ENCODE results near the gene GALK1. TPM values are rescaled to one million over a fixed set of nuclear protein-coding genes. Genes with fewer than 3 reads are reported as not detected.
"Not testable (repeated sequence)": the region's sequence is repeated elsewhere in the genome, so short reads cannot be mapped to it uniquely, and the experiment has no call there.

Gene GALK1
- total RNA-seq, 2 donors from 2014 or later, result 27.4 to 27.5 TPM

DNA sequence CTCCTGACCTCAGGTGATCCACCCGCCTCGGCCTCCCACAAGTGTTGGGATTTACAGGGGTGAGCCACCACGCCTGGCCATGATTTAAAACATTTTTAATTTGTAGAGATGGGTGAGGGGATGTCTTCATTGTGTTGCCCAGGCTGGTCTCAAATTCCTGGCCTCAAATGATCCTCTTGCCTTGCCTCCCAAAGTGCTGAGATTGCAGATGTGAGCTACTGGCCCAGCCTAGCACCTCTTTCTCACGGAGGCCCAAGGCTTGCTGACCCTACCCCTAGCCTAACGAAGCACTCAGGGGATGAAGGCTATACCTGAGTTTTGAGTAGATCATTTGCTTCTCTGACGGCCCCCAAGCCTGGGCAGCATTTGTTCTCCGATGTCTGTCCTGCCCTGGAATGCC is 46.2 kb upstream of the GALK1 start:
- Histone ChIP-seq H3K4me1 (peaks cover 5% of the 10 kb centered on the region), H3K36me3 (replicated peaks in 1 of 2; ENCODE audit: insufficient read depth in 1 of 2, low read depth in 2 of 2) (peaks cover 3 to 29% of the 10 kb centered on the region in 2 donors), H3K27me3 (no peaks in the 10 kb centered on the region), H3K4me3 (no peak overlapping the region), H3K27ac (no peak overlapping the region), H3K9me3 (no peaks in the 10 kb centered on the region)
- DNase-seq, result no peak
- TF ChIP-seq POLR2A (IDR thresholded peaks at IDR 0.05), result no peak
- TF ChIP-seq, protein P1, sequence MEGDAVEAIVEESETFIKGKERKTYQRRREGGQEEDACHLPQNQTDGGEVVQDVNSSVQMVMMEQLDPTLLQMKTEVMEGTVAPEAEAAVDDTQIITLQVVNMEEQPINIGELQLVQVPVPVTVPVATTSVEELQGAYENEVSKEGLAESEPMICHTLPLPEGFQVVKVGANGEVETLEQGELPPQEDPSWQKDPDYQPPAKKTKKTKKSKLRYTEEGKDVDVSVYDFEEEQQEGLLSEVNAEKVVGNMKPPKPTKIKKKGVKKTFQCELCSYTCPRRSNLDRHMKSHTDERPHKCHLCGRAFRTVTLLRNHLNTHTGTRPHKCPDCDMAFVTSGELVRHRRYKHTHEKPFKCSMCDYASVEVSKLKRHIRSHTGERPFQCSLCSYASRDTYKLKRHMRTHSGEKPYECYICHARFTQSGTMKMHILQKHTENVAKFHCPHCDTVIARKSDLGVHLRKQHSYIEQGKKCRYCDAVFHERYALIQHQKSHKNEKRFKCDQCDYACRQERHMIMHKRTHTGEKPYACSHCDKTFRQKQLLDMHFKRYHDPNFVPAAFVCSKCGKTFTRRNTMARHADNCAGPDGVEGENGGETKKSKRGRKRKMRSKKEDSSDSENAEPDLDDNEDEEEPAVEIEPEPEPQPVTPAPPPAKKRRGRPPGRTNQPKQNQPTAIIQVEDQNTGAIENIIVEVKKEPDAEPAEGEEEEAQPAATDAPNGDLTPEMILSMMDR (IDR thresholded peaks at IDR 0.05), result no peak
- intact Hi-C loops (cut with DNase I), result no loop called here
- 93 to 100% methylated on average over 6 to 7 of the region's 7 CpGs for WGBS, 2 donors
- no peak for ATAC-seq

DNA sequence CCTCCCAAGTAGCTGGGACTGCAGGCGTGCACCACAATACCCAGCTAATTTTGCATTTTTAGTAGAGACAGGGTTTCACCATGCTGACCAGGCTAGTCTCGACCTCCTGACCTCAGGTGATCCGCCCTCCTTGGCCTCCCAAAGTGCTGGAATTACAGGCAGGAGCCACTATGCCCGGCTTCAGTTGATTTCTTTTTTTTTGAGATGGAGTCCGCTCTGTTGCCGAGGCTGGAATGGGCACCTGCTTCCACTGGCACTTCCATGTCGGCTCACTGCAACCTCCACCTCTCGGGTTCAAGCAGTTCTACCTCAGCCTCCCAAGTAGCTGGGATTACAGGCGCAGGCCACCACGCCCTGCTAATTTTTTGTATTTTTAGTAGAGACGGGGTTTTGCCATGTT is 45.8 kb upstream of the GALK1 start:
- ATAC-seq; intact Hi-C loops (cut with DNase I); H3K4me1 ChIP-seq; H3K27me3 ChIP-seq; H3K9me3 ChIP-seq; H3K4me3 ChIP-seq; H3K27ac ChIP-seq; DNase-seq: not testable (repeated sequence)
- WGBS, 2 donors, result 96% methylated on average over 11 of the region's 11 CpGs
- H3K36me3 ChIP-seq (replicated peaks in 1 of 2; ENCODE audit: insufficient read depth in 1 of 2, low read depth in 2 of 2), result peaks cover 3 to 29% of the 10 kb centered on the region in 2 donors

DNA sequence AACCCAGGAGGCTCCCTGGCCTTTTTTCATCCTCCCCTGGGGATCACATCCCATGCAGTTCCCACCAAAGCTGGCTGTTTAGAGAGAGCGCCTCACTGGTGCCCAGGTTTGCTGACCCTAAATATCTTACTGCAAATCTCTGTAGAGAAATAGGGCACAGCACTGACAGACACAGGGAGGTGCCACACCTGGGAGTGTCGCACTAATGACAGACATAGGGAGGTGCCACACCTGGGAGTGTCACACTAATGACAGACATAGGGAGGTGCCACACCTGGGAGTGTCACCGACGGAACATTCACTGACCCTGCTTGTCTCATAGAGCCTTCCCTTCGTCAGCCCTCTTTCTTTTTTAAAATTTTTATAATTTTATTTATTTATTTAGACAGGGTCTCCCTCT is 45.2 kb upstream of the GALK1 start:
- 93 to 94% methylated on average over 5 of the region's 5 CpGs for WGBS, 2 donors
- Histone ChIP-seq H3K9me3 (no peaks in the 10 kb centered on the region), H3K4me1 (peaks cover 5% of the 10 kb centered on the region), H3K4me3 (no peak overlapping the region), H3K27ac (no peak overlapping the region), H3K36me3 (replicated peaks in 1 of 2; ENCODE audit: insufficient read depth in 1 of 2, low read depth in 2 of 2) (peaks cover 3 to 27% of the 10 kb centered on the region in 2 donors), H3K27me3 (no peaks in the 10 kb centered on the region)
- DNase-seq (no peak), ATAC-seq (no peak)
- TF ChIP-seq, protein P1 (IDR thresholded peaks at IDR 0.05), result no peak
- intact Hi-C loops (cut with DNase I), result no loop called here

DNA sequence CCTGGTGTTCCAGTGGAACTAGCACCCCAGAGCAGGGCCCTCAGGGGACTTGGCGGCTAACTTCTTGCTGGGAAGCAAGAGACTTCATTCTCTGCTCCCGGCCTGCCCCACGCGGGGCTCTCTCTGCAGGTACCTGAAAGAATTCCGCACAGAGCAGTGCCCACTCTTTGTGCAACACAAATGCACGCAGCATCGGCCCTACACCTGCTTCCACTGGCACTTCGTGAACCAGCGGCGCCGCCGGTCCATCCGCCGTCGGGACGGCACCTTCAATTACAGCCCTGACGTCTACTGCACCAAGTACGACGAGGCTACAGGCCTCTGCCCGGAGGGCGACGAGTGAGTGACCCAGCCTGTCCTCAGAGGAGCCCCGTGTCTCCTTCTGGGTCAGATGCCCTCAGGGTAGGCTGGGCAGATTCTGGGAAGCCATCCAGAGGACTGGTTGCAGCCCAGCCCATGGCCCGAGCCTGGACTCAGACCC is 44.7 kb upstream of the GALK1 start:
- Histone ChIP-seq H3K4me1 (peaks cover 5% of the 10 kb centered on the region), H3K36me3 (replicated peaks in 1 of 2; ENCODE audit: insufficient read depth in 1 of 2, low read depth in 2 of 2) (peaks cover 3 to 25% of the 10 kb centered on the region in 2 donors), H3K4me3 (no peak overlapping the region), H3K9me3 (no peaks in the 10 kb centered on the region), H3K27me3 (no peaks in the 10 kb centered on the region), H3K27ac (peak overlapping the region in 3 of 4 donors; percentile 11 to 59 (median 41))
- TF ChIP-seq, protein P1 (IDR thresholded peaks at IDR 0.05), result no peak
- TF ChIP-seq POLR2A (IDR thresholded peaks at IDR 0.05), result no peak
- WGBS, 2 donors, result 85 to 89% methylated on average over 8 to 24 of the region's 24 CpGs
- ATAC-seq (peak; percentile 5), DNase-seq (no peak)
- intact Hi-C loops (cut with DNase I), result no loop called here

DNA sequence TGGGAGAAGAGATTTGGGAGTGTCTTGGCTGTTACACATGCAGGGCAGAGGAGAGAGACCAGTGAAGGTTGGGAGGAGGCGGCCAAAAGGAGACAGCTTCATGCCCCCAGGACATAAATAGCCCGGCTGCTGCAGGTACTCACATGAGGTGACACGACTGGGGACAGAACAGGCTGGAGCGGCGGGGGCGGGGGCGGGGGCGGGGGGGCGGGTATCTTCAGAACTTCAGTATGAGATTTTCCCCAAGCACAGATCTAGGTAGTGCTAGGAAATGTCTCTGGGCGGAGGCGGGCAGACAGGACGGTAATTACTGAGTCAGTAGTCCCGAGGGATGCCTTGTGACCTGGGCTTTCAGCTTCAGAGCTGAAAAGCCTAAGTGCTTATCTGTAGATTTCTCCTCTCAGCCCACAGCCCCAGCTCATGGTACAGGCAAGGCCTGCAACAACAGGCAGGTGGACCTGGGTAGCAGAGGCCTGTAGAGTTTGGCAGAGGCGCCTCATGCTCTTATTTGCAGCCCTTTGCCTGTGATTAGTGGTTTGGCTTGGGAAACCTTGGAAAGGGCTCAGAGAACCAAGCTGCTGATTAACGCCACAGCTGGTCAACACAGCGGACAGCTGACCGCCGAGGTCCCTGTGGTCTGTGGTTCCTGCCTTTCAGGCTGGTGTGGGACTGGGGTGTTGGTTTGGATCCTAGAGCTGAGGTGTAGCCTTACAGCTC is 44.1 kb upstream of the GALK1 start:
- no peak for TF ChIP-seq POLR2A (IDR thresholded peaks at IDR 0.05)
- TF ChIP-seq, protein P1 (IDR thresholded peaks at IDR 0.05), result peak in 1 of 7 experiments; percentile 20
- no peaks in the 10 kb centered on the region for H3K9me3 ChIP-seq
- ATAC-seq, result peak; percentile 56
- intact Hi-C loops (cut with DNase I), result no loop called here
- H3K27me3 ChIP-seq, result no peaks in the 10 kb centered on the region
- H3K4me3 ChIP-seq, result no peak overlapping the region
- H3K36me3 ChIP-seq (replicated peaks in 1 of 2; ENCODE audit: insufficient read depth in 1 of 2, low read depth in 2 of 2), result peaks cover 3 to 21% of the 10 kb centered on the region in 2 donors
- DNase-seq, result peak in 3 of 4 donors; percentile 59 to 72 (median 66)
- WGBS, 2 donors, result 56 to 66% methylated on average over 8 to 18 of the region's 18 CpGs
- H3K27ac ChIP-seq, result peak overlapping the region in 3 of 4 donors; percentile 41 to 63 (median 44)
- peaks cover 5% of the 10 kb centered on the region for H3K4me1 ChIP-seq
